ENCODE results near the gene COL10A1.

Gene COL10A1

DNA sequence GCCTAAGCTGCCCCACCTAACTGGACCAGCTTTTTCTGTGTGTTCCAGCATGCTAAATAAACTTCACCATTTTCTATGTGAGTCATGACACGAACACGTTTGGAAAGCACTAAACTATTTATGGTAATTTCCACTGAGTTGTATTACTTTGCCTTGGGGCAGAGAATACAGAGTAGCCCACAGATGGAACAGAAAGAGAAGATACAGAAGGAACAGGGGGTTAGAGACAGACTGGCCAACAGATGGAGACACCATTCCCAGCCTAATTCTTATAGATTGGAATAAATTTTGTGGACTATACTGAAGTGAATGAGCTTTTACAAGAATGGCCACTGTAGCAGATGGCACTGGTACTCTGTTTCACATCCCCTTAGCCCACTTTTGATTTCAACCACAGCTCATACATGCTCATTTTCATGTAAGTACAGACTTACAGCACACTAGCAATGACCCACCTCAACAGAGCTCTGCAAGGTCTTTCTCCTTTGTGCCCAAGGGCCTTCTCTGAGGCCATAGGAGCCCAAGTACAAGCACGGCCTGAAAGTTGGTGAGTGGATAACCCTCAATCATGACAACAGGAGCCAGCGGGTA, 38.4 kb downstream of the COL10A1 start:
- DNase-seq: no peak

DNA sequence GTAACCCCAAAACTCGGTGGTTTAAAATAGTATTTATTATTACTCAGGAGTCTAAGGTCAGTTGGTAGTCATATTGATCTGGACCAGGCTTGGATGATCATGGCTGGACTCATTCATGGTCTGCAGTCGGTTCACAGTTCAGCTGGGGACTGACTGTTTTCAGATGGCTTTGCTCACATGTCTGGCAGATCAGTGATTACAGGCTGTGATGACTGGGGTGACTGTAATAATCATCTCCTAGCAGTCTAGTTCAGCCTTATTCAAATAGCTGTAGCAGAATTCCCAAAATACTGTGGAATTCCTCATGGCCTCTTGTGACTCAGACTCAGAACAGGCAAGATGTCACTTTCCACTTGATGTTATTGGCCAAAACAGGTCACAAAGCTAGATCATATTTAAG, 41.6 kb downstream of the COL10A1 start:
- DNase-seq: no peak

DNA sequence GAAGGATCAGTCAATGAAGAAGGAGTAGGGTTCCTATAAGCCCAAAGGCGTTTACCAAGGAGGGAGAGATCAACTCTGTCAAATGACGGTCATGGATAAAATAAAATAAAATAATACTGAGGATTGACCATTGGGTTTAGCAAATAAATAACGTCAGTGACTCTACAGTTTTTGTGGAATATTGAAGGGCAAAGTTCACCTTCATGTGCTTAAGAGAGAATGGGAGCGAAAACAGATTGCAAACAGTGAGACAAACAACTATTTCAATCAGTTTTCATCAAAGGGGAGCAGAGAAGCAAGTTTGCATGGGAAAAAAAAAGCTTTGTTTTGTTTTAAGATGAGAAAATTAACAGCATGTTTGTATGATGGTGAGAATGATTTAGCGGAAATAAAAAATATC, 42.9 kb downstream of the COL10A1 start:
- no peak for DNase-seq

DNA sequence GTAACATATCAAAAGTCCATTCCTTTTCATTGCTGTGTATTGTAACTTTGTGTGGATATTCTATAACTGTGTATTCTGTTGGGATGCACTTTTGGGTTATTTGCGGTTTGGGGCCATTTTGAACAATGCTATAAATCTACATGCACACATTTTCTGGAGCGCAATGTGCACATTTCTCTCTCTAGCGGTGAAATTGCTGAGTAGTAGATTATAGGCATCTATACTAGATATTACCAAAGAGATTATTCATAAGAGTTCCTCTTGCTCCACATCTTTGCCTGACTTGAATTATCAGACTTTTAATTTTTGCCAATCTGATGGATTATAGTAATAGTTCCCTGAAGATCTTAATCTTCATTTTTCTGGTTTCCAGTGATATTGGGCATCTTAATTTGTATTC, 47.0 kb downstream of the COL10A1 start:
- DNase-seq: no peak

DNA sequence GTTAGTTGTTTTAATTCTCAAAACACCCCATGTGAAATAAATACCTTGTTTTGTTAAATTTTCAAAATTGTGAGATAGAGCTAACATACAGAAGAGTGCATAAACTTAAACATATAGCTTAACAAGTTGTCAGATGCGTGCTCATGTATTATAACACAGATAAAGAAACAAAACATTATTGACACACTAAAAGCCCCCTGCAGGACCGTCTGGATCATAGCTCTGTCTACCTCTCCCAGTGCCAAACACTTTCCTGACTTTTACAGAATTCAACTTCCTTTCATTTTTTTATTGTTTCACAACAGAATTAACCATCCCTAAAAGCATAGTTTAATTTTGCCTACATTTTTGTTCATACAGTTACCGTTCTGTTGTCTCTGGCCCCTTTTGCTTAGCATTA, 47.4 kb downstream of the COL10A1 start:
- no peak for DNase-seq

DNA sequence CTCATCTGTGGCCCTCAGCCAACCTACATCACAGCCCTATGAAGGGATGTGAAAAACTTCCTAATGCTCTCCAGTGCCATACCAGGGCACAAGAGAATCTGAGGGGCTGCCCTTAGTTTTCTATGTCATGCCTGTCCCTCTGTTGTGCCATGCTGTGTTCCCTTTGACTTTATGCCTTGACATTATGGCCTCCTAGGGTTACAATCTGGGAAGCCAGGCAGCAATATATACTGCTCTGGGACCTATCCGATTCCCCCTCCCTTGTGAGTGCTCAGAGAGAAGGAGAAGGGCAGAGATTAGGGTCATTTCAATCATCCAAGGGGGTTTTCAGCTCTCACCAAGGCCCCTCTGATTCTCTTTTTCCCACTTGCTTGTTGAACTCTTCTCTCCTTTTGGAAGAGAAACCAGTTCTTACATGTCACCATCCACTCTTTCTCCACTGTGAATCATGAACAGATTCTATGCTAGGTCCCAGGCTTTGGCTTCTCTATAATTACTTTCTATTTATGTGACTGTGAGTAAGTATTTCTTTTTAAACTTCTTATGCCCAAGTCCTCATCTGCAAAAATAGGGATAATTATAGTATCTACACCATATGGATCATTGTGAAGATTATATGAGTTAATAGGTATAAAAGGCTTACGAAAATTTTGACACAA, 51.1 kb downstream of the COL10A1 start:
- DNase-seq: no peak

DNA sequence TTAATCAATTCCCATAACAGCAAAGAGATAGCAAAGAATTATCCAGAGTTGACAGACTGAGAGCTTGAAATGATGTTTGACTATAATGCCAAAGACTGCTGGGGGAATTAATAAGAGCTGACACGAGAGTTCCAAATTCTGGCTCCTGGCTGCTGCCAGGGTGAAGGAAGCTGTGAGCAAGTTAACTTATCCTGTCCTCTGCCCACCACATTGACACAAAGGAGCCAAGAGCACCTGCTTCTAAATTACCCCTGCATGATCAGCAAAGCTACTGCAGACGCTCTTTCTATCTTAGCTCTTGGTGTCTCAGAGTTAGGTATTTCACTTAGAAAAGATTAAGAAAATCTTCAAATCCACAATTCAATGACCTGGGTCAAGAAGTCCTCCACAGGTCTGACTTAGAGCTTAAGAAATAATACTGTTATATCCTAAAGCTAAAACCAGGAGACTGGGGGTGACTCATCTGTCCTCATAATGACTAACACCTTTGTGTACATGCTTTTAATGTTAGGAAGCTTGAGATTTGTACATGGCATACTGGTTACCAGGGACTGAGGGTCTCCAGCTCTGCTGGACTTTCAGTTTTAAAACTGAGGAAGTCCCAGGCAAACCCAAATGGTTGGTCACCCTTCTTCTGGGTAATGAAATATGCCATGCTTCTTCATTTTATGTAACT, 52.0 kb downstream of the COL10A1 start:
- DNase-seq: no peak

DNA sequence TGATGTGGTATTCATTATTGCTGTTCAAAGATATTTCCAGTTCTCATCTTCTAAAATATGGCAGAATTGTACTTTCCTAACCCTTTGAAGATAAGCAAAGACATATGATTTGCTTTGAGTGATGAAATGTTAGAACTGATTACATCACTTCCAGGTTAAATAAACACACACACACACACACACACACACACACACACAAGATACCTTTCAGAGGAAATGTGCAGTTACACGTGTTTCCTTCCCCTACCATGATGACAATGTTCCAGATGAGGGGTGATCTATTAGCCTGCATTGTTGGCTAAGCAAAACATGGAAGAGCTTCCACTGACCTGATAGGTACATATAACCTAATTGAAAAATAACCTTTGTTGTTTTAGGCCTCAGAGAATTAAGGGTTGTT, 53.6 kb downstream of the COL10A1 start:
- DNase-seq: no peak

DNA sequence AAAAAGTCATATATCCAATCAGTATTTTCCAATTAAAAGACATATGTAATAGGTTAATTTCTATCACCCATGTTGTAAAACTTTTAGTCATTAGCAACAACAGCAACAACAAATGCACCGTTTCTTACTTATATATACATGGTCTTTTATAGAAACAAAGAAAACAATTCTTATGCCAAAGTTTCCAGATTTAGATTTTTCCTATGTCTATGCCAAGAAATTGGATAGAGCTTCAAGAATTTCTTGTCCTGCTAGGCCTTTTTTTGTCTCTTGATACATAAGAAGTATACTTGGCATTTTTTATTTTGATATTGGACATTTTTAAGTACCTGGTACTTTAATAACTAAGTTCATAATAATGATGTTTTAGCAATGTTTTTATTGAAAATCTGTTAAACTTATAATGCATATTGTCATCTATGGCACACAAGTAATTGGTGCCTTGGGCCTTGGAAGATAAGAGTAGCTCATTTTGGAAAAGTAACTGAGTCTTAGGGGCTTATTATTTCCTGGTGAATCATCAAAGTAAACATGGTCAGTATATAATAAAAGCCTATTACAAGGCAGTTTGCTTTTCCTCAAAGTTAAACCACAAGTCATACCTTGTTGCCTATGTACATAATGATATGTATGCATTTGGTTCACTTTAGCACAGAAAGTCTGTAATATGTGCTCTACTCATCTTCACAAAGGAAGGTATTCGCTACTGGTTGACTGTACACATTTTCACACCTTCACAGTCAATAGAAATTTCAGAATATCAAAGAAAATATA, 55.1 kb downstream of the COL10A1 start:
- DNase-seq: no peak

DNA sequence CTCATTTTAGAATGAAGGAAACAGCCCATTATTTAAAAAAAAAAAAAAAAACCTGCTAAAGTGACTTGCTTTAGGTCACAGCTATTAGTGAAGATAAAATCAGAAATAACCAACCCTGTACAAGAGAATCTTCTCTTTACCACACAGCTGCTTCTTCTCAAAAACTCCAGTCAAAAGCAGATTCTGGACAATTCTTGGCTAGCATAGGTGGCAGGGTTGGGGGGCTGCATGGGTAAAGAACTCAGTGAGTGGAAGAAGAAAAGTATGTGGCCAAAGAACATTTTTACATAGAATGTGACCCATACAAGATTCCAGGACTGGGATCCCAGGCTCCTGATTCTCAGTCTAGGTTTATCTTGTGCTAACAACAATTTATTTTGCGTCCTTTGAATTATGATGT, 55.8 kb downstream of the COL10A1 start:
- DNase-seq: no peak
